Heart left ventricle (tissue), 13 donors: ENCODE data around the gene SMARCA1.

Source experiments
- POLR2A ChIP-seq, 2 donors: fragments of 450-650 bp; IDR thresholded peaks; one replicate each; pipeline ENCODE4 v1.6.1; 2017; ENCODE audit warnings: antibody characterized with exemption in 2 of 2, mild to moderate bottlenecking in 2 of 2, moderate library complexity in 2 of 2
- TF ChIP-seq, protein P1 (sequence below), 12 donors: fragments of 200-600 bp; sonication (generic) in 4 of 12; IDR thresholded peaks; one replicate each; pipeline versions ENCODE4 v1.5.0 to v1.8.0; 2018 to 2022; ENCODE audit warnings: antibody characterized with exemption in 12 of 12, mild to moderate bottlenecking in 5 of 12
- donor health status: ischemic (EF 13 %, LVEDD 7.1; RV severe dilation, severe dysfunction).
- donor health status: DM: no; HTN: yes; CAD: no.
- donor health status: DM: no; HTN: no; CAD: no.
- donor health status: ischemic (EF 25% LVEDD 6.9; RV normal size, moderate dysfunction).
- donor health status: ischemic (EF 25% LVEDD 5.7; RV mildly dilated, moderate dysfunction).
- donor health status: ischemic (EF 35%, LVEDD 5.7; RV mildly dilated, moderate dysfunction).
- donor health status: nonischemic (EF 11% LVEDD 7.7; RV severe dilation, severe dysfunction).
- donor health status: DM: yes; HTN: yes; CAD: no.
- donor health status: PGD.
- donor health status: ischemic (EF 29% LVEDD 5.4; RV normal size, mild dysfunction).
- donor health status: nonischemic (EF 23%, LVEDD 6.1; RV moderate dilation, normal function).

- TF ChIP-seq POLR2A (IDR thresholded peaks at IDR 0.05), result no peak
- TF ChIP-seq, protein P1, sequence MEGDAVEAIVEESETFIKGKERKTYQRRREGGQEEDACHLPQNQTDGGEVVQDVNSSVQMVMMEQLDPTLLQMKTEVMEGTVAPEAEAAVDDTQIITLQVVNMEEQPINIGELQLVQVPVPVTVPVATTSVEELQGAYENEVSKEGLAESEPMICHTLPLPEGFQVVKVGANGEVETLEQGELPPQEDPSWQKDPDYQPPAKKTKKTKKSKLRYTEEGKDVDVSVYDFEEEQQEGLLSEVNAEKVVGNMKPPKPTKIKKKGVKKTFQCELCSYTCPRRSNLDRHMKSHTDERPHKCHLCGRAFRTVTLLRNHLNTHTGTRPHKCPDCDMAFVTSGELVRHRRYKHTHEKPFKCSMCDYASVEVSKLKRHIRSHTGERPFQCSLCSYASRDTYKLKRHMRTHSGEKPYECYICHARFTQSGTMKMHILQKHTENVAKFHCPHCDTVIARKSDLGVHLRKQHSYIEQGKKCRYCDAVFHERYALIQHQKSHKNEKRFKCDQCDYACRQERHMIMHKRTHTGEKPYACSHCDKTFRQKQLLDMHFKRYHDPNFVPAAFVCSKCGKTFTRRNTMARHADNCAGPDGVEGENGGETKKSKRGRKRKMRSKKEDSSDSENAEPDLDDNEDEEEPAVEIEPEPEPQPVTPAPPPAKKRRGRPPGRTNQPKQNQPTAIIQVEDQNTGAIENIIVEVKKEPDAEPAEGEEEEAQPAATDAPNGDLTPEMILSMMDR (IDR thresholded peaks at IDR 0.05), result no peak
Measured at GRCh38 chrX:129531132-129531531, 7.8 kb upstream of the SMARCA1 start.
